HUES48 (cell line): ENCODE data around the gene KRTAP10-5.
"Not testable (repeated sequence)": the region's sequence is repeated elsewhere in the genome, so short reads cannot be mapped to it uniquely, and the experiment has no call there.

Experiments used
- H3K27ac ChIP-seq: one replicate; pipeline ENCODE4 v1.7.0; 2013; ENCODE audit warnings: low read depth, low read length, inconsistent platforms
- H3K27me3 ChIP-seq: 2 replicates; pipeline ENCODE4 v1.6.1; 2013; ENCODE audit warnings: mild to moderate bottlenecking, low read length; ENCODE audit not compliant: control insufficient read depth, insufficient read depth
- H3K36me3 ChIP-seq: 2 replicates; pipeline ENCODE4 v1.6.1; 2013; ENCODE audit warnings: low read length; ENCODE audit not compliant: control insufficient read depth, insufficient read depth
- H3K4me1 ChIP-seq: 2 replicates; pipeline ENCODE4 v1.6.1; 2013; ENCODE audit warnings: mild to moderate bottlenecking, low read length; ENCODE audit not compliant: control insufficient read depth, insufficient read depth
- H3K4me3 ChIP-seq: 2 replicates; pipeline ENCODE4 v1.5.1; 2013; ENCODE audit warnings: mild to moderate bottlenecking, low read depth, low read length
- H3K9ac ChIP-seq: 2 replicates; pipeline ENCODE4 v1.6.1; 2013; ENCODE audit warnings: mild to moderate bottlenecking, low read depth, low read length, moderate library complexity
- H3K9me3 ChIP-seq: 2 replicates; pipeline ENCODE4 v1.6.1; 2013; ENCODE audit warnings: low read length; ENCODE audit not compliant: control insufficient read depth, insufficient read depth

Gene KRTAP10-5

GRCh38 chr21:44599264-44600029, 19.0 kb upstream of the KRTAP10-5 start:
- Histone ChIP-seq H3K4me3 (no peak overlapping the region), H3K4me1 (peaks cover 14% of the 10 kb centered on the region), H3K27ac (no peak overlapping the region), H3K9ac (no peak overlapping the region), H3K9me3 (no peaks in the 10 kb centered on the region), H3K36me3 (no peaks in the 10 kb centered on the region), H3K27me3 (no peaks in the 10 kb centered on the region)

GRCh38 chr21:44598061-44598460, 17.7 kb upstream of the KRTAP10-5 start:
- Histone ChIP-seq H3K27me3 (no peaks in the 10 kb centered on the region), H3K36me3 (no peaks in the 10 kb centered on the region), H3K27ac (peak overlapping the region; percentile 65), H3K9ac (peak overlapping the region; percentile 25; the same call in 1 of the 2 replicates), H3K4me3 (no peak overlapping the region), H3K4me1 (peaks cover 23% of the 10 kb centered on the region), H3K9me3 (no peaks in the 10 kb centered on the region)

DNA sequence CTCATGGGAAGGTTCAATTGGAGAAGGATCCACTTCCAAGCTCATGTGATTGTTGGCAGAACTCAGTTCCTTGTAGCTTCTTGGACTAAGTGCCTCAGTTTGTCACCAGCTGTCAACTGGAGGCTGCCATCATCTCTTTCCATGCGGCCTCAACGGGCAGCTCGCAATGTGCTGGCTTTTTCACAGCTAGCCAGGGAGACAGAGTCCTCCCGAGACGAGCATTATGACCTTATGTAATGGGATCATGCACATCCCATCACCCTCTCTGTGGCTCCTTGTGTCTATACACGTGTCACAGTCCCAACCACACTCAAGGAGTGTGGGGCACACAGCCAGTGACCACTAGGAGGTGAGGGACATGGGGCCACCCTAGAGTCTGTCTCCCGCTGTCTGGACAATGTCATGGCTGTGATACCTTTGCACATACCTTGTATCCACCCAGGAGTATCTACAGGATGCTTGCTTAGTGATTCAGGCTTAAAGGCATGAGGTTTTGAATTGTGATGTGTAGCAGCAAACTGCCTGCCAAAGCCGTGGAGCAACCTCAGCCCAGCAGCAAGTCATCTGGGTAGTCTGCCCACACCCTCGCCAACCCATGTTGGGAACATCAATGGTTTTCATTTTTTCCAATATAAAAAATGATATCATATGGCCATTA, 15.8 kb upstream of the KRTAP10-5 start:
- peaks cover 26% of the 10 kb centered on the region for H3K4me1 ChIP-seq
- no peaks in the 10 kb centered on the region for H3K27me3 ChIP-seq
- H3K9me3 ChIP-seq: no peaks in the 10 kb centered on the region
- H3K27ac ChIP-seq: no peak overlapping the region
- no peaks in the 10 kb centered on the region for H3K36me3 ChIP-seq
- no peak overlapping the region for H3K9ac ChIP-seq
- H3K4me3 ChIP-seq: no peak overlapping the region

DNA sequence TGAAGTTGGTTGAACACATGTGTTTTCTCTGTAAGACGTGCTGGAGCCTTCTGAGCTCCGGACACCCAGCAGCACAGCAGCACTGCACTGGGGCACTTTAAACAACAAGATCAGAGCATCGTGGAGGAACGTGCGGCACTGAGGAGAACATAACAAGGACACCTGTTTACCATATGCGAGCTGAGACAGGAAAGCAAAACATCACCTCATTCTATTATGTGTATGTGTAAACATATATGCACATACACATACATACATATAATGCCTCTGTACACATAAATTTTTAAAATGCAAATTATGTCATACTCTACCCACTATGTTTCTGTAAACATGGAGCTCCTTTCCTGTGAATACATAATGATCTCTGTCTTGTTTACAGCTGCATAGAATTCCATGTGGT, 15.1 kb upstream of the KRTAP10-5 start:
- Histone ChIP-seq H3K27me3 (no peaks in the 10 kb centered on the region), H3K9me3 (no peaks in the 10 kb centered on the region), H3K9ac (no peak overlapping the region), H3K27ac (no peak overlapping the region), H3K4me3 (no peak overlapping the region), H3K4me1 (peaks cover 26% of the 10 kb centered on the region), H3K36me3 (no peaks in the 10 kb centered on the region)

GRCh38 chr21:44594406-44594916, 14.1 kb upstream of the KRTAP10-5 start:
- Histone ChIP-seq H3K36me3 (no peaks in the 10 kb centered on the region), H3K27me3 (no peaks in the 10 kb centered on the region), H3K9me3 (no peaks in the 10 kb centered on the region), H3K4me3 (no peak overlapping the region), H3K27ac (no peak overlapping the region), H3K4me1 (peaks cover 26% of the 10 kb centered on the region), H3K9ac (no peak overlapping the region)

DNA sequence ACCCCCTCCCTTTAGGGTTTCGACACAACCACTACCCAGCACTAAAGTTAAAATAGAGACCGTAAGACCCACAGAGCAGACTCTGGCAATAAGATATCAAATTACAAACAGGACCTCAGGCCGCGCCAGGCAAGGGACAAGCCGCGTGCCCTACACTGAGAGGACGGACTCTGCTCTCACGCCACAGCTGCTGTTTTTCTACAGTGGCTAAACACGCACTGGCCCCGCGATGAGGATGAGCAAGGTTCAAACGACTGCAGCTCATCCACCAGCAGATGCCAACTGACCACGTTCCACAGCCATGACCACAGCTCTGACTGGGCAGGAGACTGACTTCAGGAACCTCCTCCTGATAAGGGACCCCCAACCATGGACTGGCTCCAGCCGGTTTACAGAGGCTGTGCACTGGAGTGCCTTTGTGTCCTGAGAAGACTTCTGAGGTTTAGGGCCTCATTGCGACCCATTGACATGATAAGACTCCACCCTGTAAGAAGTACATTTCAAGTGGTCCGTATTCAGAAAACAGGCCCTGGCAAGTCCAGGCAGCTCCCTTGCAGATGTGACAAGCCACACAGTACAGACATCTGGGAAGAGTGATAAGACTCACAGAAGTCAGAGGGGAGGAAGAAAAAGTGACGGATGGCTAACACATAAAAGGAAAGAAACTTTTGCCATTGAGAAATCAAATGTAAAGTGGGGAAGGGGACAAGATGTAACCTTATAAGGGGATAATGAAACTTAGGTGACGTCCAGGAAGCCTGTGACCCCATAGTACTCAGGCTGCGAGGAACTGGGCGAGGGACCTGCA, 13.4 kb upstream of the KRTAP10-5 start:
- Histone ChIP-seq H3K27me3 (no peaks in the 10 kb centered on the region), H3K9ac (no peak overlapping the region), H3K27ac (no peak overlapping the region), H3K4me1 (peaks cover 25% of the 10 kb centered on the region), H3K4me3 (no peak overlapping the region), H3K36me3 (no peaks in the 10 kb centered on the region), H3K9me3 (no peaks in the 10 kb centered on the region)

- Histone ChIP-seq H3K27me3 (no peaks in the 10 kb centered on the region), H3K4me1 (peaks cover 14% of the 10 kb centered on the region), H3K9me3 (no peaks in the 10 kb centered on the region), H3K36me3 (no peaks in the 10 kb centered on the region), H3K4me3 (no peak within 1 kb of the TSS), H3K27ac (no peak within 1 kb of the TSS), H3K9ac (no peak within 1 kb of the TSS)
These were observed 12.3 kb upstream of the KRTAP10-5 start, which contains the start of gene KRTAP10-6 for GRCh38 chr21:44592446-44593311. KRTAP10-6 (minus strand) TSS chr21:44592505; CDS start chr21:44592484, 21 bp downstream.

DNA sequence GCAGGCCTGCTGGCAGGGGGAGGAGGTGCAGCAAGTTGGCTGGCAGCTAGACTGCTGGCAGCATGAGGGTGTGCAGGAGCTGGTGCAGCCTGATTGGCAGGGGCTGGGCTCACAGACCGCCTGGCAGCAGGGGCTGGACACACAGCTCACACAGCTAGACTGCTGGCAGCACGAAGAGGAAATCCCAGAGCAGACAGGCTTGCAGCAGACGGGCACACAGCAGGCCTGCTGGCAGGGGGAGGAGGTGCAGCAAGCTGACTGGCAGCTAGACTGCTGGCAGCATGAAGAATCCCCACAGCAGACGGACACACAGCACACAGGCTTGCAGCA, 11.4 kb upstream of the KRTAP10-5 start:
- H3K27me3 ChIP-seq, H3K27ac ChIP-seq, H3K36me3 ChIP-seq, H3K9me3 ChIP-seq, H3K9ac ChIP-seq, H3K4me3 ChIP-seq: not testable (repeated sequence)
- peaks cover 12% of the 10 kb centered on the region for H3K4me1 ChIP-seq

DNA sequence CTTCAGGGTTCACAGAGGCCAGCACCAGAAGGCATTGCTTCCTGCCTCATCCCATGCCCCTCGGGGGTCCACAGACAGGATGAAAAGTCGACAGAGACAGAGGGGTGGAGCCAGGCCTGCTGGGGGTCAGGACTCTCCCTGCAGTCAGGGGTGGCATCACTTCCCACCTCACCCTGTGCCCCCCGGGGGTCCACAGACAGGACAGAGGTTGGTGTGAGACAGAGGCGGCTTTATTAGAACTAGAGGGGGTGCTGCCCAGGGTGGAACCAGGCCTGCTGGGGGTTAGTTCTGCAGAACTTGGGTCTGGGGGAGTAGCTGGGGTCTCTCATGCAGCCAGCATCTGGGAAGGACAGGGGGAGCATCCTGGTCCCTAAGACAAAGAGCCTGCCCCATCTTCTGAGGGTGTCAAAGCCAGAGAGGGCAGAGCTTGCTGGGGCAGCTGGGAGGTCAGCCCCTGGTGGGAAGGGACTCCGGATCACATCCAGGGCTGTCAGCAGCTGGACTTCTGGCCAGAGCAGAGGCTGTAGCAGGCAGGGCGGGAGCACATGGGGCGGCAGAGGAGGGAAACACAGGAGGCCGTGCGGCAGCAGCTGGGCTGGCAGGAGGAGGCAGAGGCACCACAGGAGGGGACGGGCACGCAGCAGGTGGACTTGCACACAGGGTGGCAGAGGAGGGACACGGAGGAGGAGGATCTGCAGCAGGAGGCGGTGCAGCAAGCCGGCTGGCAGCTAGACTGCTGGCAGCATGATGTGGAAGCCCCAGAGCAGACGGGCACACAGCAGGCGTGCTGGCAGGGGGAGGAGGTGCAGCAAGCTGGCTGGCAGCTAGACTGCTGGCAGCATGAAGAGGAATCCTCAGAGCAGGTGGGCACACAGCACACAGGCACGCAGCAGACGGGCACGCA, 10.7 kb upstream of the KRTAP10-5 start:
- H3K27me3 ChIP-seq, H3K27ac ChIP-seq, H3K4me3 ChIP-seq, H3K36me3 ChIP-seq, H3K9ac ChIP-seq, H3K9me3 ChIP-seq: not testable (repeated sequence)
- peaks cover 12% of the 10 kb centered on the region for H3K4me1 ChIP-seq
